OCI-LY3 (cell line): ENCODE measurements around the gene SMIM10L2A.
A peak's percentile ranks its signal among the peaks of the same experiment; 100 is the strongest.

Source experiments
- H2AFZ ChIP-seq: fragments of 200-600, 300-600 bp; shearing (Covaris generic); 2 replicates; pipeline ENCODE4 v1.6.0; 2014; ENCODE audit warnings: antibody characterized with exemption, low read depth, low read length
- H3K27ac ChIP-seq: fragments of 200-600, 300-600 bp; sonication (generic); 2 replicates; pipeline ENCODE4 v1.5.1; 2014; ENCODE audit warnings: mild to moderate bottlenecking, low read length, moderate library complexity, mixed read lengths
- H3K27me3 ChIP-seq: fragments of 200-600, 300-600 bp; sonication (generic); 2 replicates; pipeline ENCODE4 v1.6.1; 2014; ENCODE audit warnings: low read depth, low read length, mixed read lengths
- H3K36me3 ChIP-seq: fragments of 200-600, 300-600 bp; sonication (generic); replicated peaks from 2 replicates; pipeline ENCODE3; 2014; ENCODE audit warnings: low read depth, low read length, mixed read lengths
- H3K4me1 ChIP-seq: fragments of 300-600, 200-600 bp; sonication (generic); 2 replicates; pipeline ENCODE4 v1.6.1; 2014; ENCODE audit warnings: low read length, mixed read lengths
- H3K4me2 ChIP-seq: fragments of 200-600, 300-600 bp; sonication (generic); 2 replicates; pipeline ENCODE4 v1.6.1; 2014; ENCODE audit warnings: low read length, mixed read lengths
- H3K4me3 ChIP-seq: fragments of 300-600, 200-600 bp; sonication (generic); 2 replicates; pipeline ENCODE4 v1.5.1; 2014; ENCODE audit warnings: antibody characterized with exemption, mild to moderate bottlenecking, low read length, moderate library complexity
- H3K79me2 ChIP-seq: fragments of 300-600, 200-600 bp; shearing (Covaris generic); 2 replicates; pipeline ENCODE4 v1.6.1; 2014; ENCODE audit warnings: mild to moderate bottlenecking, low read length, mixed read lengths
- H3K9ac ChIP-seq: fragments of 300-600, 200-600 bp; shearing (Covaris generic); 2 replicates; pipeline ENCODE4 v1.6.0; 2014; ENCODE audit warnings: mild to moderate bottlenecking, low read length, moderate library complexity
- H3K9me3 ChIP-seq: fragments of 200-600, 300-600 bp; shearing (Covaris generic); 2 replicates; pipeline ENCODE4 v1.6.1; 2014; ENCODE audit warnings: low read length, mixed read lengths; ENCODE audit not compliant: insufficient read depth
- H4K20me1 ChIP-seq: fragments of 200-600, 300-600 bp; sonication (generic); 2 replicates; pipeline ENCODE4 v1.6.1; 2016; ENCODE audit warnings: low read length, mixed read lengths; ENCODE audit not compliant: insufficient read depth
- EZH2phosphoT487 ChIP-seq: fragments of 200-600 bp; shearing (Covaris generic); IDR thresholded peaks from 2 replicates; pipeline ENCODE4 v1.6.1; 2018; ENCODE audit warnings: antibody characterized with exemption, mixed run types, low read depth
- TF ChIP-seq, protein P1 (sequence below): fragments of 200-600, 300-600 bp; sonication (generic); IDR thresholded peaks from 2 replicates; pipeline ENCODE4 v1.5.1; 2014; ENCODE audit warnings: antibody characterized with exemption, low read length, low read depth

Gene SMIM10L2A

DNA sequence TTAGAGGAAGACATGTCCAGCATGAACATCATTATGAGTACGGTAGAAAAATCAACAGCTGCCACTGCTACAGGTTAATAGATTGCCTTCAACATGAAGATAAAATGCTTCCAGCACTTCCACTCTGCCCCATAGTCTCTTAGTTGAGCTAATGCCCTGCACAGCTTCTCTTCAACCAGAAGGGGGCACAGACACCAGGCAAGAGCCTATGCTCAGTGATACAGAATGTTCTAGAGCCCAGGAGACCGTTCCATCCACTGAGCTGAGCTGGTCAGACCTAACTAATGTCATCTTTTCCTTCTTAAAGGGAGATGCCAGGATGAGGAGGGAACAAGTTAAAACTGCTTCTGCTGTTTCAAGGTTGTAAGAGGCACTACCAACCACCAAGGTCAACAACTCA, 42.2 kb downstream of the SMIM10L2A start:
- no peak overlapping the region for H3K4me3 ChIP-seq
- H3K9me3 ChIP-seq = no peaks in the 10 kb centered on the region
- H3K27ac ChIP-seq = no peak overlapping the region
- no peaks in the 10 kb centered on the region for H3K27me3 ChIP-seq
- no peak overlapping the region for H3K4me2 ChIP-seq
- no peak overlapping the region for H3K9ac ChIP-seq
- no peak overlapping the region for H2AFZ ChIP-seq
- H3K36me3 ChIP-seq = no peaks in the 10 kb centered on the region
- no peaks in the 10 kb centered on the region for H4K20me1 ChIP-seq
- no peaks in the 10 kb centered on the region for H3K79me2 ChIP-seq
- TF ChIP-seq, protein P1, sequence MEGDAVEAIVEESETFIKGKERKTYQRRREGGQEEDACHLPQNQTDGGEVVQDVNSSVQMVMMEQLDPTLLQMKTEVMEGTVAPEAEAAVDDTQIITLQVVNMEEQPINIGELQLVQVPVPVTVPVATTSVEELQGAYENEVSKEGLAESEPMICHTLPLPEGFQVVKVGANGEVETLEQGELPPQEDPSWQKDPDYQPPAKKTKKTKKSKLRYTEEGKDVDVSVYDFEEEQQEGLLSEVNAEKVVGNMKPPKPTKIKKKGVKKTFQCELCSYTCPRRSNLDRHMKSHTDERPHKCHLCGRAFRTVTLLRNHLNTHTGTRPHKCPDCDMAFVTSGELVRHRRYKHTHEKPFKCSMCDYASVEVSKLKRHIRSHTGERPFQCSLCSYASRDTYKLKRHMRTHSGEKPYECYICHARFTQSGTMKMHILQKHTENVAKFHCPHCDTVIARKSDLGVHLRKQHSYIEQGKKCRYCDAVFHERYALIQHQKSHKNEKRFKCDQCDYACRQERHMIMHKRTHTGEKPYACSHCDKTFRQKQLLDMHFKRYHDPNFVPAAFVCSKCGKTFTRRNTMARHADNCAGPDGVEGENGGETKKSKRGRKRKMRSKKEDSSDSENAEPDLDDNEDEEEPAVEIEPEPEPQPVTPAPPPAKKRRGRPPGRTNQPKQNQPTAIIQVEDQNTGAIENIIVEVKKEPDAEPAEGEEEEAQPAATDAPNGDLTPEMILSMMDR = peak; percentile 44
- TF ChIP-seq EZH2phosphoT487 = no peak
- H3K4me1 ChIP-seq = no peaks in the 10 kb centered on the region

DNA sequence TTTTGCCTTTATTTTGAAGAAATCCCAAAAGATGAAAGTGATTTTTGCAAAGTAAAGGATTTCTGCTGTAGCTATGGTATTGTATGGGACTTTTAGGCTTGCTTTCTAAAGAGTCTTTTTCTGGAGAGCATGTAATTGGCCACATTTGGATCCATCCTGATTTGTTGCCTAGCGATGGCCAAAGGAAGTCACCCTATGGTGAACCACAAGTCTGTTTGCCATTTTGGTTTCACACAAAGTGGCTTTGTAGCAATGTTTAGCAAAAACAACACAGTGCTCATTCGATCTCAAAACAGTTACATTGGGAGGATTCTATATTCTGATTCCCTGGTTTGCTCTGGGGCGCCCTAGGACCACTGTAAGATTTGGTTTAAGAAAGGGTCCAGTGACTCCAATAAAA, 54.6 kb downstream of the SMIM10L2A start:
- Histone ChIP-seq H3K9ac (no peak overlapping the region), H3K4me2 (no peak overlapping the region), H3K9me3 (no peaks in the 10 kb centered on the region), H3K27ac (no peak overlapping the region), H3K79me2 (no peaks in the 10 kb centered on the region), H3K27me3 (peaks cover 4% of the 10 kb centered on the region; the same call in 1 of the 2 replicates), H3K36me3 (no peaks in the 10 kb centered on the region), H2AFZ (no peak overlapping the region), H3K4me1 (no peaks in the 10 kb centered on the region), H3K4me3 (no peak overlapping the region), H4K20me1 (no peaks in the 10 kb centered on the region)
- TF ChIP-seq EZH2phosphoT487 = no peak
- TF ChIP-seq, protein P1 = no peak

DNA sequence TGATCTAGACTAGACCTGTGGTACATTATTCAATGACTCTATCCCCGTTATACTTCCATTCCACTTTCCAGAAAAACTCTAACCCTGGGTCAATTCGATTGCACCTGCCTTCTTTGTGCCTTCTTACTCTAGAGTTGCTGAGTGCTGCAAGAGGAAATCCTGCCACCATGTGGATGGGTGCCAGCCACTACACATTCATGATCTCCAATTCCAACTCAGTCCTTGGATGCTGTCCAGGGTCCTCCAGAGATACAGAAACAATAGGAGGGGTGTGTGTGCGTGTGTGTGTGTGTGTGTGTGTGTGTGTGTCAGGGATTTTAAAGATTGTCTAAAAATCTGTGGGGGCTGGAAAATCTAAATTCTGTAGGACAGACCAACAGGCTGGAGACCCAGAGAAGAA, 55.8 kb downstream of the SMIM10L2A start:
- Histone ChIP-seq H3K4me1 (no peaks in the 10 kb centered on the region), H3K4me3 (no peak overlapping the region), H3K4me2 (no peak overlapping the region), H3K9ac (no peak overlapping the region), H3K27me3 (0 out of 2 replicates have a peak, but pooled peaks cover 3% of the 10 kb centered on the region), H3K36me3 (no peaks in the 10 kb centered on the region), H3K27ac (no peak overlapping the region), H4K20me1 (no peaks in the 10 kb centered on the region), H2AFZ (no peak overlapping the region), H3K79me2 (no peaks in the 10 kb centered on the region), H3K9me3 (no peaks in the 10 kb centered on the region)
- no peak for TF ChIP-seq EZH2phosphoT487
- TF ChIP-seq, protein P1 = peak; percentile 71
